HG03064 (cell line): ENCODE measurements around the gene ANKRD33.
"Not testable (repeated sequence)": the region's sequence is repeated elsewhere in the genome, so short reads cannot be mapped to it uniquely, and the experiment has no call there.

Source experiments
- ATAC-seq: cut with Tn5 transposase; IDR thresholded peaks from one replicate; pipeline ENCODE4 v1.9.1; 2021; ENCODE audit warnings: low read depth; ENCODE audit not compliant: unreplicated experiment

The ANKRD33 gene

GRCh38 chr12:51874486-51874885 lies 13.4 kb upstream of the ANKRD33 start:
- no peak for ATAC-seq

- no peak for ATAC-seq
These were observed 8.8 kb upstream of the ANKRD33 start for GRCh38 chr12:51879102-51879501.

- no peak for ATAC-seq
These were observed 4.6 kb upstream of the ANKRD33 start for GRCh38 chr12:51883295-51883694.

- no peak for ATAC-seq
These were observed 3.8 kb upstream of the ANKRD33 start for GRCh38 chr12:51883998-51884675.

GRCh38 chr12:51884676-51885229 lies 3.1 kb upstream of the ANKRD33 start:
- no peak for ATAC-seq

GRCh38 chr12:51885294-51886020 lies 2.4 kb upstream of the ANKRD33 start:
- not testable (repeated sequence) for ATAC-seq

- no peak for ATAC-seq
These were observed 1.7 kb upstream of the ANKRD33 start for GRCh38 chr12:51886021-51886710.

- ATAC-seq: no peak
These were observed 663 bp downstream of the ANKRD33 start for GRCh38 chr12:51888316-51889215.

GRCh38 chr12:51889216-51890132 lies 1.6 kb downstream of the ANKRD33 start:
- no peak for ATAC-seq

- ATAC-seq: no peak
These were observed 2.2 kb downstream of the ANKRD33 start for GRCh38 chr12:51890133-51890464.

- ATAC-seq: no peak
These were observed 2.7 kb downstream of the ANKRD33 start for GRCh38 chr12:51890511-51891171.

- no peak for ATAC-seq
These were observed 3.9 kb downstream of the ANKRD33 start for GRCh38 chr12:51891843-51892242.

- ATAC-seq: no peak
These were observed 5.9 kb downstream of the ANKRD33 start for GRCh38 chr12:51893786-51894185.

- no peak for ATAC-seq
These were observed 7.7 kb downstream of the ANKRD33 start for GRCh38 chr12:51895378-51896135.

- no peak for ATAC-seq
These were observed 8.3 kb downstream of the ANKRD33 start for GRCh38 chr12:51896236-51896635.

- no peak for ATAC-seq
These were observed 9.3 kb downstream of the ANKRD33 start for GRCh38 chr12:51897181-51897580.

- ATAC-seq: no peak
These were observed 10.6 kb downstream of the ANKRD33 start for GRCh38 chr12:51898506-51898905.

GRCh38 chr12:51898937-51899336 lies 11.0 kb downstream of the ANKRD33 start:
- ATAC-seq: no peak
